Measurements from ENCODE around the gene SSH3. TPM values are rescaled to one million over a fixed set of nuclear protein-coding genes. Genes with fewer than 3 reads are reported as not detected.

SSH3 gene
- total RNA-seq, 3 donors from 2014 or later (not counting 1 experiment from before 2014, with no cell fraction given): 34.3 to 42.7 (median 38.1) TPM

DNA sequence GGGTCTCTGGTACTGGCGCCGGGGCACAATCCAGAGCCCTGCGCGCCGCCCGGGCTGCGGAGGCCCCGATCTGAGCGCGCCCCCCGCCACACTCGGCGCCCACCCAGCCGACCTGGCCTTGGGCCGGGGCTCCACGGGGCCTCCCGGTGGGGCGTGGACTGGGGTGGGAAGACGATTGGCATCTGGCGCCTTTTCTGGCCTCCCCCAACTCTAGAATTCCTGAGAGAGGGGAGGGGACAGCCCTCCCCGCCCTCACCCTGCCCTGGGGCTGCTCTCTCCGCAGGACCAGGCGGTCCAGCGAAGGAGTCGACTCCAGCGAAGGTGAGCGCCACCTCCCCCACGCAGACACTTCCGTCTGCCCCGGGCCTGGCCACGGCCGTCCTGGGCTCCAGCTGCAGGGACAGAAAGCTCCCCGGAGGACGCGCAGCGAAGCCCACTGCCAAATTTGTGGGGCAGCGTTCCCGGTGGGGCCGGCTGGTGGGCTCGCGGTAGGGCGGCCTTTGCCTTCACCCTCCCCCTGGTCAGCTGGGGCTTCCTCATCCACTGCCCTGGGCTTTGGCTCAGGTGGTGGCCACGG is 593 bp downstream of the SSH3 start:
- peak overlapping the region; percentile 50 for H3K4me3 ChIP-seq (ENCODE audit: low read length)
- intact Hi-C loops (cut with micrococcal nuclease): loop anchor here (2.0 kb wide), 1 partner anchor 15 kb away; the partner anchor contains the start of gene ANKRD13D
- DNase-seq (peak in 1 of 2 donors; percentile 62), ATAC-seq (peak; percentile 26 to 47 (median 39))
- H3K4me1 Mint-ChIP-seq: peaks cover 5 to 18% of the 10 kb centered on the region in 2 donors
- no peaks in the 10 kb centered on the region for H3K27me3 ChIP-seq (ENCODE audit: control insufficient read depth, insufficient read depth, low read length)
- no peaks in the 10 kb centered on the region for H3K9me3 ChIP-seq (ENCODE audit: control insufficient read depth, insufficient read depth, low read length)
- H3K27me3 Mint-ChIP-seq (ENCODE audit: low read depth in 2 of 2): no peaks in the 10 kb centered on the region
- peaks cover 25% of the 10 kb centered on the region for H3K4me1 ChIP-seq (ENCODE audit: control insufficient read depth, insufficient read depth, low read length)
- no peaks in the 10 kb centered on the region for H3K36me3 Mint-ChIP-seq
- TF ChIP-seq, protein P1, sequence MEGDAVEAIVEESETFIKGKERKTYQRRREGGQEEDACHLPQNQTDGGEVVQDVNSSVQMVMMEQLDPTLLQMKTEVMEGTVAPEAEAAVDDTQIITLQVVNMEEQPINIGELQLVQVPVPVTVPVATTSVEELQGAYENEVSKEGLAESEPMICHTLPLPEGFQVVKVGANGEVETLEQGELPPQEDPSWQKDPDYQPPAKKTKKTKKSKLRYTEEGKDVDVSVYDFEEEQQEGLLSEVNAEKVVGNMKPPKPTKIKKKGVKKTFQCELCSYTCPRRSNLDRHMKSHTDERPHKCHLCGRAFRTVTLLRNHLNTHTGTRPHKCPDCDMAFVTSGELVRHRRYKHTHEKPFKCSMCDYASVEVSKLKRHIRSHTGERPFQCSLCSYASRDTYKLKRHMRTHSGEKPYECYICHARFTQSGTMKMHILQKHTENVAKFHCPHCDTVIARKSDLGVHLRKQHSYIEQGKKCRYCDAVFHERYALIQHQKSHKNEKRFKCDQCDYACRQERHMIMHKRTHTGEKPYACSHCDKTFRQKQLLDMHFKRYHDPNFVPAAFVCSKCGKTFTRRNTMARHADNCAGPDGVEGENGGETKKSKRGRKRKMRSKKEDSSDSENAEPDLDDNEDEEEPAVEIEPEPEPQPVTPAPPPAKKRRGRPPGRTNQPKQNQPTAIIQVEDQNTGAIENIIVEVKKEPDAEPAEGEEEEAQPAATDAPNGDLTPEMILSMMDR (IDR thresholded peaks at IDR 0.05): no peak
- peak overlapping the region in 1 of 2 donors; percentile 82 for H3K27ac Mint-ChIP-seq
- H3K36me3 ChIP-seq (ENCODE audit: control insufficient read depth, insufficient read depth, low read length): peaks cover 33% of the 10 kb centered on the region
- H3K4me3 Mint-ChIP-seq: peak overlapping the region; percentile 79
- 25% methylated on average over 43 of the region's 43 CpGs for WGBS (ENCODE audit: insufficient coverage)
- H3K9me3 Mint-ChIP-seq: no peaks in the 10 kb centered on the region
- H3K27ac ChIP-seq (ENCODE audit: low read length): no peak overlapping the region

DNA sequence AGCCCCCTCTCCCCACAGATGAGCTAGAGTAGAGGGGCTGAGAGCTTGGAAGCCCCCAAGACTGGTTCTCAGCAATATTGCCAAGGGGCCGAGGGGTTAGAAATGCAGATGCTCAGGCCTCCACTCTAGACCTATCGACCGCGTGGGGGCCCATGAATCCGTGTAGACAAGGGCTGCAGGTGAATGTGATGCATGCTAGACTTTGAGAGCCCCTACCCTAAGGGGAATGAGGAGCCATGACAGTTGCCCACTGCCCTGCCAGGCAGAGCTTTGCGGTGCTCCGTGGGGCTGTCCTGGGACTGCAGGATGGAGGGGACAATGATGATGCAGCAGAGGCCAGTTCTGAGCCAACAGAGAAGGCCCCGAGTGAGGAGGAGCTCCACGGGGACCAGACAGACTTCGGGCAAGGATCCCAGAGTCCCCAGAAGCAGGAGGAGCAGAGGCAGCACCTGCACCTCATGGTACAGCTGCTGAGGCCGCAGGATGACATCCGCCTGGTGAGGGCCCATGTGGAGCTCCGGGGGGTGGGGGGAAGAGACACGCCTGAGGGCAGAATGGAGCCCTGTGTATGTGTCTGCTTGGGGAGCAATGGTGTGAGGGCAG is 1.3 kb downstream of the SSH3 start:
- intact Hi-C loops (cut with micrococcal nuclease): no loop called here
- Mint-ChIP-seq H3K27ac (no peak overlapping the region), H3K9me3 (no peaks in the 10 kb centered on the region), H3K4me3 (peak overlapping the region; percentile 47), H3K27me3 (ENCODE audit: low read depth in 2 of 2) (no peaks in the 10 kb centered on the region), H3K36me3 (no peaks in the 10 kb centered on the region), H3K4me1 (peaks cover 5 to 18% of the 10 kb centered on the region in 2 donors)
- Histone ChIP-seq H3K9me3 (ENCODE audit: control insufficient read depth, insufficient read depth, low read length) (no peaks in the 10 kb centered on the region), H3K27me3 (ENCODE audit: control insufficient read depth, insufficient read depth, low read length) (no peaks in the 10 kb centered on the region), H3K4me1 (ENCODE audit: control insufficient read depth, insufficient read depth, low read length) (peaks cover 25% of the 10 kb centered on the region), H3K36me3 (ENCODE audit: control insufficient read depth, insufficient read depth, low read length) (peaks cover 32% of the 10 kb centered on the region), H3K27ac (ENCODE audit: low read length) (no peak overlapping the region), H3K4me3 (ENCODE audit: low read length) (peak overlapping the region; percentile 50)
- TF ChIP-seq, protein P1 (IDR thresholded peaks at IDR 0.05): no peak
- DNase-seq (peak in 1 of 2 donors; percentile 15), ATAC-seq (no peak)
- 93% methylated on average over 14 of the region's 14 CpGs for WGBS (ENCODE audit: insufficient coverage)

- no peak for ATAC-seq
- intact Hi-C loops (cut with micrococcal nuclease): no loop called here
- H3K36me3 ChIP-seq (ENCODE audit: control insufficient read depth, insufficient read depth, low read length): peaks cover 15% of the 10 kb centered on the region
- no peaks in the 10 kb centered on the region for H3K27me3 ChIP-seq (ENCODE audit: control insufficient read depth, insufficient read depth, low read length)
- no peaks in the 10 kb centered on the region for H3K27me3 Mint-ChIP-seq (ENCODE audit: low read depth in 2 of 2)
- peaks cover 30% of the 10 kb centered on the region for H3K4me1 ChIP-seq (ENCODE audit: control insufficient read depth, insufficient read depth, low read length)
- 95% methylated on average over 19 of the region's 19 CpGs for WGBS (ENCODE audit: insufficient coverage)
- H3K4me1 Mint-ChIP-seq: peaks cover 5 to 18% of the 10 kb centered on the region in 2 donors
- H3K27ac ChIP-seq (ENCODE audit: low read length): no peak overlapping the region
- TF ChIP-seq, protein P1 (IDR thresholded peaks at IDR 0.05): no peak
- no peak overlapping the region for H3K27ac Mint-ChIP-seq
- no peak overlapping the region for H3K4me3 Mint-ChIP-seq
- H3K4me3 ChIP-seq (ENCODE audit: low read length): no peak overlapping the region
- no peaks in the 10 kb centered on the region for H3K9me3 Mint-ChIP-seq
- DNase-seq: no peak
- H3K9me3 ChIP-seq (ENCODE audit: control insufficient read depth, insufficient read depth, low read length): no peaks in the 10 kb centered on the region
- H3K36me3 Mint-ChIP-seq: no peaks in the 10 kb centered on the region
Measured at GRCh38 chr11:67306769-67307544, 3.6 kb downstream of the SSH3 start.
